ENCODE measurements around the gene TLX3.

DNA sequence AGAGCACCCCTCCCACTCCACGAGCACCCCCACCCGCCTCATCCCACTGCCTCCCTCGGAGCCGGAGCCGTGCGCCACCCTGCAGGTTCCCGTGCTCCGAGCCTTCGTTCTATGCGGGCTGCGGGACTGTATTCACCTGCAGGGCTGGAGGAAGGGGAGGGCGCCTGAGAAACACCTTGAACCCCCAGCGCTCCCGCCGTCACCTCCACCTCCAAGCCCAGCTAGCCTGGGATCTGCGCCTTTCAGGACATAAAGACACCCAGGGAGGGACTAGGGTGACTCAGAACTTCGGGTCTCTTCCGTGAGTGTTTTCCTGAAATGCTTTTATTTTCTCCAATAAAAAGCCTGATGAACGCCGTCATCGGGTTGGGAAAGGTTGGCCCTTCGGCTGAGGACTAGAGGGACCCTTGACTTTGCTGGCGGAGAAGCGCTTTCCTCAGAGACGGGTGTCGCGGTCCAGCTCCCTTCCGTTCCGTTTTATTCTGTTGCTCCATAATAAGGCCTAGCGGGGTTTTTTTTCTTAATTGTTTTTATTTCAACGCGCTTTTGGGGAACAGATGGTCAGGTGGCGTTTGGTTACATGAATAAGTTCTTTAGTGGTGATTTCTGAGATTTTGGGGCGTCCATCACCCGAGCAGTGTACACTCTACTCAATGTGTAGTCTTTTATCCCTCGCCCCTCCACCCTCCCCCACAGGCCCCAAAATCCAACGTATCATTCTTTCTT, 4.6 kb downstream of the TLX3 start:
- TF ChIP-seq, protein P1, sequence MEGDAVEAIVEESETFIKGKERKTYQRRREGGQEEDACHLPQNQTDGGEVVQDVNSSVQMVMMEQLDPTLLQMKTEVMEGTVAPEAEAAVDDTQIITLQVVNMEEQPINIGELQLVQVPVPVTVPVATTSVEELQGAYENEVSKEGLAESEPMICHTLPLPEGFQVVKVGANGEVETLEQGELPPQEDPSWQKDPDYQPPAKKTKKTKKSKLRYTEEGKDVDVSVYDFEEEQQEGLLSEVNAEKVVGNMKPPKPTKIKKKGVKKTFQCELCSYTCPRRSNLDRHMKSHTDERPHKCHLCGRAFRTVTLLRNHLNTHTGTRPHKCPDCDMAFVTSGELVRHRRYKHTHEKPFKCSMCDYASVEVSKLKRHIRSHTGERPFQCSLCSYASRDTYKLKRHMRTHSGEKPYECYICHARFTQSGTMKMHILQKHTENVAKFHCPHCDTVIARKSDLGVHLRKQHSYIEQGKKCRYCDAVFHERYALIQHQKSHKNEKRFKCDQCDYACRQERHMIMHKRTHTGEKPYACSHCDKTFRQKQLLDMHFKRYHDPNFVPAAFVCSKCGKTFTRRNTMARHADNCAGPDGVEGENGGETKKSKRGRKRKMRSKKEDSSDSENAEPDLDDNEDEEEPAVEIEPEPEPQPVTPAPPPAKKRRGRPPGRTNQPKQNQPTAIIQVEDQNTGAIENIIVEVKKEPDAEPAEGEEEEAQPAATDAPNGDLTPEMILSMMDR (IDR thresholded peaks at IDR 0.05 in 8 of 11, conservative IDR thresholded peaks at IDR 0.05 in 3 of 11), result no peak
- TF ChIP-seq POLR2A (IDR thresholded peaks at IDR 0.05), result no peak
